ENCODE data around the gene EPHB1. TPM values are rescaled to one million over a fixed set of nuclear protein-coding genes. Genes with fewer than 3 reads are reported as not detected.

EPHB1 gene
- total RNA-seq, 4 donors from 2014 or later, result 0.16 to 1.5 (median 0.59) TPM

DNA sequence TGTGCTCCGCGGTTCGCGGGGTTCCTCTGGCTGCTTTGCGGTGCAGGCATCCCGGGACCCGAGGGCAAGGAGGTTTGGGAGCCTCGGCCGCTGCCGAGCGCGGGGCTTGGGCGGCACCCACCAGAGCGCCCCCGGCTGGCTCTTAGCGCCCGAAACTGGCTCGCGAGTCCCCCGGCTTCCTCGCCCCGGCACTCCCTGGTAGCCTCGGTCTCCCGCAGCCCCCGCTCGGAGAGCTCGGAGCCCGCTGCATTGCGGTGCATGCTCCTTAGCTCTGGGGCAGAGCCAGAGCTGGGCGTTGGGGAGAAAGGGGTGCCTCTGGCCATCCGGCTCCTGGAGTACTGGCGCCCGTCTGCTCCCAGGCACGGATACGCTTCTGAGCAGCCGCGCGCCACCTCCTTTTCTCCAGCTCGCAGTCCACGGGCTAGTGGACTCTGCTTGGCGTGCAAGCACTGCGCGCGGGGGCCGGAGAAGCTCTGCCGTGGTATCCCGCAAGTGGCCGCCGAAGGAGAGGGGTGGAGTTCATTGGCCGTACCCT is 753 bp downstream of the EPHB1 start:
- TF ChIP-seq, protein P1, sequence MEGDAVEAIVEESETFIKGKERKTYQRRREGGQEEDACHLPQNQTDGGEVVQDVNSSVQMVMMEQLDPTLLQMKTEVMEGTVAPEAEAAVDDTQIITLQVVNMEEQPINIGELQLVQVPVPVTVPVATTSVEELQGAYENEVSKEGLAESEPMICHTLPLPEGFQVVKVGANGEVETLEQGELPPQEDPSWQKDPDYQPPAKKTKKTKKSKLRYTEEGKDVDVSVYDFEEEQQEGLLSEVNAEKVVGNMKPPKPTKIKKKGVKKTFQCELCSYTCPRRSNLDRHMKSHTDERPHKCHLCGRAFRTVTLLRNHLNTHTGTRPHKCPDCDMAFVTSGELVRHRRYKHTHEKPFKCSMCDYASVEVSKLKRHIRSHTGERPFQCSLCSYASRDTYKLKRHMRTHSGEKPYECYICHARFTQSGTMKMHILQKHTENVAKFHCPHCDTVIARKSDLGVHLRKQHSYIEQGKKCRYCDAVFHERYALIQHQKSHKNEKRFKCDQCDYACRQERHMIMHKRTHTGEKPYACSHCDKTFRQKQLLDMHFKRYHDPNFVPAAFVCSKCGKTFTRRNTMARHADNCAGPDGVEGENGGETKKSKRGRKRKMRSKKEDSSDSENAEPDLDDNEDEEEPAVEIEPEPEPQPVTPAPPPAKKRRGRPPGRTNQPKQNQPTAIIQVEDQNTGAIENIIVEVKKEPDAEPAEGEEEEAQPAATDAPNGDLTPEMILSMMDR (IDR thresholded peaks at IDR 0.05; ENCODE audit: low read depth), result no peak

DNA sequence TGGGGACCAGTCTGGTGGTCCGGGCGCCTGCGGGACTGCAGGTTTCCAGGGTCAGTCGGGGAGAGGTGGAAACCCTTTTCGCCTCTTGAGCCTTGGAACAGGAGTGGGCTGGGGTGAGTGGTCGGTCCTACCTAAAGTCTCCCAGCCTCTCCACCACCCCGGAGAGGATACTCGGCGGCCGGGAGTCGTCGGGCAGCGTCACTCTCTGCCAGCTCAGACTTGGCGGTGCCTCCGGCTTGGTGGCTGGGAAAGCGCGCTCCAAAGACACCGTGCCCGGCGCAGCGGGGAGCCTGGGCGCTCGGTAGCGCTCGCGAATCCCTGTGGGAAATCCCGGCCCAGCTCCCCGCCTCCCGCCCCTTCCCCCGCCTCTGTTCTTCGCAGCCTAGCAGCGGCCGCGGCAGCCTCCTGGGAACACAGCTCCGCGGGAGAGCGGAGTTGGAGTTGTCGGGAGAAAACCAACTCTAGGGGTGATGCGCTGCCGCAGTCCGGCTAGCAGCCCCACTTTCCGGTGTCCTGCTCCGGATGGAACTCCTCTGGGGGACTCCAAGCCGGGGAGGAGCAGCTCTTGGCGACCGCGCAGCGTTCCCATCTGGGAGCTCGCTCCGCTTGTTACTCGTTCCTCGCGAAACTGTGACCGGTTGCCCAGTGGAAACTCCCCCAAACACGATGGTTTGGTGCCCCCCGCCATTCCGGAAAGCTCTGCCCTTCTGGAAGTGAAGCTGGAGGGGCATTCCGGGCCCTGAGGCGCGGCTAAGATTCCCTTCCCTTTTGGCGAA is 1.4 kb downstream of the EPHB1 start:
- TF ChIP-seq, protein P1 (IDR thresholded peaks at IDR 0.05; ENCODE audit: low read depth), result no peak

- TF ChIP-seq, protein P1 (IDR thresholded peaks at IDR 0.05; ENCODE audit: low read depth), result no peak
Measured at GRCh38 chr3:134797057-134797740, 2.1 kb downstream of the EPHB1 start.

- TF ChIP-seq, protein P1 (IDR thresholded peaks at IDR 0.05; ENCODE audit: low read depth), result no peak
Measured at GRCh38 chr3:134797741-134798451, 2.8 kb downstream of the EPHB1 start.

DNA sequence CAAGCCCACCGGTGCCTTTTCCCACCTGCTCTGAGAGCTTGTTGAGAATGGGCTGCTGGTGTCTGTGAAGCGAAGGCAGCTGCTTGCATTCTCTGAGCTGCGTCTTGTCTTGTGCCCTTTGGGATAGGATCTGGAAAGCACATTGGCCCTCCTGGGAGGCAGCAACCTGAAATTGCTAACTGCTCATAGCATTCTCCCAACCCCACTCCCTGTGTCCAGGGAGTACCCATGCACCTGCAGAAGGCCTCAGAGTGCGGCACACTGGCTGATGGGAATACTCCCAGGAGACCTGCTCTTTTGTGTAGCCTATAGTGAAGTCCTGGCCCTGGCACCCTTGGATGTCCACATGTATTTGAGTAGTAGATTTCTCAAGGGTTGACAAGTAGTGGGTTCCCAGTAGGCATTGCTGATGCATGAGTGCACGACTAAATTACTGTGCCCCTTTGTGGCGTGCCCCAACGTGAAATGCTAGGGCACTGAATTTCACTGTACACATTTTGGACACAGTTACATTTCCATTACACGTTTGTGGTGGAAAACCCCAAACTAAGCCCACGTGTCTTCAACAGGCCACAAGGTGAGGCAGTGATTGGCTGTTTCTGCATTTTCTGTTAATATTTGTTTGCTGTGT is 3.7 kb downstream of the EPHB1 start:
- TF ChIP-seq, protein P1 (IDR thresholded peaks at IDR 0.05; ENCODE audit: low read depth), result no peak

DNA sequence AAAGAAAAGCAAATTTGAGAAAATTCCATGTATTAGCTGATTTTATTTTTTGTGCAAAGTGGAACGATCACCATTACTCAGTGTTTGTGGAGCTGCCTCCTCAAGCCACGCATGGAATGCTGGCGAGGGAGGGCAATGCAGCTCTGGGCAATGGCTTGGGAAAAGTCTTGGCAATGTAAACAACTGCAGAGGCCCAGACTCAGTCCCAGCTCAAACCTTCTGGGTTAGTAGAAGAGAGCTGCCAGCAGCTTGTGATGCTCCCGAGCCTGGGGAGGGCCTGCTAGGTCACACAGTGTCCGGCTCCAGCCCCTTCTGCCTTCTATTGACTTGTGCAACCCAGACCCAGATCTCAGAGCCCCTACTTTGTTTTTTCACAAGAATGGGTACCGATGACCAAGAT is 4.3 kb downstream of the EPHB1 start:
- TF ChIP-seq, protein P1 (IDR thresholded peaks at IDR 0.05; ENCODE audit: low read depth), result no peak

All from subcutaneous adipose tissue (tissue), 4 donors.